ENCODE data around the gene TCIRG1.

The TCIRG1 gene

GRCh38 chr11:67997475-67997921 is 41.3 kb upstream of the TCIRG1 start:
- H3K27ac ChIP-seq: no peak overlapping the region
- TF ChIP-seq, protein P1, sequence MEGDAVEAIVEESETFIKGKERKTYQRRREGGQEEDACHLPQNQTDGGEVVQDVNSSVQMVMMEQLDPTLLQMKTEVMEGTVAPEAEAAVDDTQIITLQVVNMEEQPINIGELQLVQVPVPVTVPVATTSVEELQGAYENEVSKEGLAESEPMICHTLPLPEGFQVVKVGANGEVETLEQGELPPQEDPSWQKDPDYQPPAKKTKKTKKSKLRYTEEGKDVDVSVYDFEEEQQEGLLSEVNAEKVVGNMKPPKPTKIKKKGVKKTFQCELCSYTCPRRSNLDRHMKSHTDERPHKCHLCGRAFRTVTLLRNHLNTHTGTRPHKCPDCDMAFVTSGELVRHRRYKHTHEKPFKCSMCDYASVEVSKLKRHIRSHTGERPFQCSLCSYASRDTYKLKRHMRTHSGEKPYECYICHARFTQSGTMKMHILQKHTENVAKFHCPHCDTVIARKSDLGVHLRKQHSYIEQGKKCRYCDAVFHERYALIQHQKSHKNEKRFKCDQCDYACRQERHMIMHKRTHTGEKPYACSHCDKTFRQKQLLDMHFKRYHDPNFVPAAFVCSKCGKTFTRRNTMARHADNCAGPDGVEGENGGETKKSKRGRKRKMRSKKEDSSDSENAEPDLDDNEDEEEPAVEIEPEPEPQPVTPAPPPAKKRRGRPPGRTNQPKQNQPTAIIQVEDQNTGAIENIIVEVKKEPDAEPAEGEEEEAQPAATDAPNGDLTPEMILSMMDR (conservative IDR thresholded peaks at IDR 0.05): no peak
- TF ChIP-seq ZFX (IDR thresholded peaks at IDR 0.05): no peak

DNA sequence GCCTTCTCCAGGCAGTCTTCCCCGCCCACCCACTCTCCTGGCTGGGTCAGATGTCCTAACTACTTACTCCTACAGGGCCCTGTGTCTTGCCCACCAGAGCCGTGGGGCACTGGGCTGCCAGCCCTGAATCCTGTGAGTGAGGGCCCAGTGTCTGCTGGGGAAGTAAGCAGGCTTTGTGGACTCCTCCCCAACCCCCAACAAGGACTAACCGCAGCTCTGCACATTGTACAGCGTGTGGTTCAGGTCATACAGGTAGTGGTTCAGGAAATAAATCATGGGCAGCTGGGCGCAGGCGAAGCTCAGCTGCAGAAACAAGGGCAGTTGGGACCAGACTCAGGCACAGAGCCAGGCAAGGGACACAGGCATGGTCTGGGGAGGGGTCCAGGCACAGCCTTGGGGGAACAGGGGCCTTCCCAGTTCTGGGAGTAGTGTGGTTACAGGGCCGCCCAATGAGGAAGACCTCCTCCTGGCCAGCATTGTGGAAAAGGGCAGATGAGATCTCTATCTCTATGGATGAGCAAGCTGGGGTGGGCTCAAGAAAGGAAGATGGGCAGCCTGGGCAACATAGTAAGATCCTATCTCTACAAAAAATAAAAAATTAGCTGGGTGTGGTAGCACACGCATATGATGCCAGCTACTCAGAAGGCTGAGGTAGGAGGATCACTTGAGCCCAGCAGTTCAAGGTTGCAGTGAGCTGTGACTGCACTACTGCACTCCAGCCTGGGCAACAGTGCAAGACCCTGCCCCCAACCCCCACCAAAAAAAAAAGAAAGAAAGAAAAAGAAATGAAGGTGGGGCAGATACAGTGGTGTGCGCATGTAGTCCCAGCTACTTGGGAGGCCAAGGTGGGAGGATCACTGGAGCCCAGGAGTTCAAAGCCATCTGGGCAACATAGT is 40.4 kb upstream of the TCIRG1 start:
- no peak overlapping the region for H3K27ac ChIP-seq
- TF ChIP-seq, protein P1 (conservative IDR thresholded peaks at IDR 0.05): no peak
- TF ChIP-seq ZFX (IDR thresholded peaks at IDR 0.05): no peak

- TF ChIP-seq, protein P1 (conservative IDR thresholded peaks at IDR 0.05): no peak
- no peak for TF ChIP-seq ZFX (IDR thresholded peaks at IDR 0.05)
- no peak overlapping the region for H3K27ac ChIP-seq
Measured at GRCh38 chr11:67999201-67999629, 39.6 kb upstream of the TCIRG1 start.

GRCh38 chr11:67999704-68000103 is 39.1 kb upstream of the TCIRG1 start:
- H3K27ac ChIP-seq: no peak overlapping the region
- no peak for TF ChIP-seq ZFX (IDR thresholded peaks at IDR 0.05)
- TF ChIP-seq, protein P1 (conservative IDR thresholded peaks at IDR 0.05): no peak

GRCh38 chr11:68002575-68002937 is 36.3 kb upstream of the TCIRG1 start:
- no peak for TF ChIP-seq ZFX (IDR thresholded peaks at IDR 0.05)
- TF ChIP-seq, protein P1 (conservative IDR thresholded peaks at IDR 0.05): no peak
- H3K27ac ChIP-seq: no peak overlapping the region

- H3K27ac ChIP-seq: peak overlapping the region; percentile 60
Measured at GRCh38 chr11:68002938-68003845, 35.6 kb upstream of the TCIRG1 start.

More at GRCh38 chr11:68002938-68003845, 35.6 kb upstream of the TCIRG1 start:
- TF ChIP-seq, protein P1 (conservative IDR thresholded peaks at IDR 0.05): no peak
- TF ChIP-seq ZFX (IDR thresholded peaks at IDR 0.05): no peak
